K562 (cell line): Measurements from ENCODE around the gene CCM2. TPM values are rescaled to one million over a fixed set of nuclear protein-coding genes. Genes with fewer than 3 reads are reported as not detected.
"Not testable (repeated sequence)": the region's sequence is repeated elsewhere in the genome, so short reads cannot be mapped to it uniquely, and the experiment has no call there.

Experiments
- ATAC-seq: fragments of 200-7000 bp; cut with Tn5 transposase; 3 replicates; pipeline ENCODE4 v1.9.1; 2020; ENCODE audit warnings: moderate library complexity
- BruUV-seq: library from RNA; stranded (reverse); fragments of 400-500 nt; replicated peaks from 2 replicates; lab custom pipeline; 2021; lab: Mats Ljungman, UMichigan
- CTCF ChIA-PET: fragments of 300-600 bp; formaldehyde crosslinking; extraction: SDS; loops from one replicate; lab custom pipeline; 2021; ENCODE audit warnings: low intra/inter-chr PET ratio; lab: Yijun Ruan, JAX
- POLR2A ChIA-PET: fragments of 300-600, 350-650 bp; sonication (Branson Sonifier 250); formaldehyde crosslinking; extraction: SDS; loops from one replicate; lab custom pipeline; 2021; ENCODE audit warnings: antibody characterized with exemption, inconsistent platforms; lab: Yijun Ruan, JAX
- DNase-seq, 4 experiments: peaks; one replicate each; pipeline versions ENCODE4 v3.0.0 to v3.0.0-alpha.2; 2011 to 2018; ENCODE audit warnings: low spot score in 3 of 4, mixed read lengths in 3 of 4; ENCODE audit errors: extremely low read depth in 1 of 4
- FAIRE-seq: peaks from 2 replicates; lab custom pipeline; 2011; peaks lifted over from hg19 to GRCh38; lab: Jason Lieb, UNC
- H2AFZ ChIP-seq: 2 replicates; pipeline ENCODE4 v1.6.0; 2011; ENCODE audit warnings: low read depth, low read length, control low read depth, inconsistent platforms
- H3K27ac ChIP-seq: fragments of 200-600 bp; 3 replicates; pipeline ENCODE4 v1.8.0; 2011; ENCODE audit warnings: low read depth, mild to moderate bottlenecking, control low read depth, inconsistent platforms, low read length, moderate library complexity, mixed read lengths; ENCODE audit errors: extremely low read depth
- H3K27me3 ChIP-seq, 2 experiments: fragments of 300-600 bp in 1 of 2; 2 replicates in 1 of 2; 3 replicates in 1 of 2; pipeline versions ENCODE4 v1.6.0 to v1.8.0; 2011; ENCODE audit warnings: inconsistent platforms in 2 of 2, low read length in 2 of 2, mild to moderate bottlenecking in 1 of 2, mixed read lengths in 1 of 2, moderate library complexity in 1 of 2; ENCODE audit not compliant: control insufficient read depth in 2 of 2, insufficient read depth in 2 of 2
- H3K36me3 ChIP-seq: fragments of 300-600 bp; 3 replicates; pipeline ENCODE4 v1.8.0; 2011; ENCODE audit warnings: mild to moderate bottlenecking, low read length, inconsistent platforms; ENCODE audit not compliant: control insufficient read depth, insufficient read depth
- H3K4me1 ChIP-seq, 2 experiments: fragments of 200-600 bp in 1 of 2; replicated peaks in 1 of 2; 2 replicates in 1 of 2; 3 replicates in 1 of 2; pipeline versions ENCODE4 v1.5.1 to v1.8.0; 2011; ENCODE audit warnings: inconsistent platforms in 2 of 2, low read length in 2 of 2, mild to moderate bottlenecking in 1 of 2, mixed read lengths in 1 of 2, moderate library complexity in 1 of 2; ENCODE audit not compliant: control insufficient read depth in 2 of 2, insufficient read depth in 2 of 2
- H3K4me2 ChIP-seq: 2 replicates; pipeline ENCODE4 v1.6.1; 2011; ENCODE audit warnings: low read length, control low read depth, inconsistent platforms, mixed read lengths; ENCODE audit not compliant: insufficient read depth
- H3K4me3 ChIP-seq: fragments of 200-600 bp; sonication (generic), shearing (Covaris generic); 2 replicates; pipeline ENCODE4 v1.5.1; 2016; ENCODE audit warnings: control low read depth, inconsistent platforms
- H3K79me2 ChIP-seq: fragments of 200-600 bp; 3 replicates; pipeline ENCODE4 v1.8.0; 2011; ENCODE audit warnings: low read length, inconsistent platforms; ENCODE audit not compliant: control insufficient read depth, insufficient read depth
- H3K9ac ChIP-seq, 2 experiments: 2 replicates each; pipeline versions ENCODE4 v1.6.0 to v1.6.1; 2011; ENCODE audit warnings: low read depth in 2 of 2, low read length in 2 of 2, control low read depth in 1 of 2, inconsistent platforms in 1 of 2, mild to moderate bottlenecking in 1 of 2, mixed read lengths in 1 of 2; ENCODE audit not compliant: insufficient read depth in 1 of 2
- H3K9me1 ChIP-seq: one replicate; pipeline ENCODE4 v1.6.0; 2011; ENCODE audit warnings: inconsistent platforms, mild to moderate bottlenecking, low read length, moderate library complexity; ENCODE audit not compliant: control insufficient read depth, insufficient read depth
- H3K9me3 ChIP-seq: replicated peaks from 2 replicates; pipeline ENCODE4 v1.5.1; 2011; ENCODE audit warnings: low read depth, low read length, inconsistent platforms; ENCODE audit not compliant: control insufficient read depth, insufficient read depth
- H4K20me1 ChIP-seq: replicated peaks from 2 replicates; pipeline ENCODE4 v1.6.1; 2011; ENCODE audit warnings: low read length, inconsistent platforms, mixed read lengths; ENCODE audit not compliant: control insufficient read depth, insufficient read depth
- CREM ChIP-seq: IDR thresholded peaks from 2 replicates; pipeline ENCODE4 v1.6.1; 2014; ENCODE audit warnings: antibody characterized with exemption, low read depth
- CXXC5 ChIP-seq: fragments of 250-450 bp; sonication (Bioruptor Pico); IDR thresholded peaks from 2 replicates; pipeline ENCODE4 v1.8.0; 2022; ENCODE audit warnings: inconsistent platforms, mild to moderate bottlenecking, moderate library complexity
- ELF4 ChIP-seq: fragments of 450-650 bp; formaldehyde crosslinking; IDR thresholded peaks from 2 replicates; pipeline ENCODE4 v1.4.0; 2022; ENCODE audit warnings: missing genetic modification characterization
- EP300 ChIP-seq: IDR thresholded peaks from 2 replicates; pipeline ENCODE4 v1.6.1; 2012; ENCODE audit warnings: low read length, improper control_type of control experiment
- HOMEZ ChIP-seq: fragments of 250-450 bp; sonication (Bioruptor Pico); IDR thresholded peaks from 2 replicates; pipeline ENCODE4 v1.4.0; 2020; ENCODE audit warnings: mild to moderate bottlenecking, moderate library complexity
- LCOR ChIP-seq: sonication (generic); formaldehyde crosslinking; IDR thresholded peaks from 2 replicates; pipeline ENCODE4 v1.8.0; 2022; ENCODE audit warnings: mild to moderate bottlenecking, missing genetic modification reagents
- NCOR1 ChIP-seq: fragments of 450-650 bp; IDR thresholded peaks from 2 replicates; pipeline ENCODE4 v1.6.1; 2016; ENCODE audit warnings: mild to moderate bottlenecking, moderate library complexity
- NFRKB ChIP-seq: fragments of 450-650 bp; IDR thresholded peaks from 2 replicates; pipeline ENCODE4 v1.6.1; 2016; ENCODE audit warnings: low read depth
- RBFOX2 ChIP-seq: fragments of 200-400 bp; formaldehyde crosslinking; IDR thresholded peaks from 2 replicates; pipeline ENCODE4 v1.6.1; 2017; ENCODE audit warnings: low read depth, mild to moderate bottlenecking, low read length, moderate library complexity
- SMARCC2 ChIP-seq: fragments of 450-650 bp; IDR thresholded peaks from 2 replicates; pipeline ENCODE4 v1.6.1; 2017; ENCODE audit warnings: antibody characterized with exemption, moderate library complexity, mild to moderate bottlenecking, low read depth
- SOX6 ChIP-seq: fragments of 450-650 bp; IDR thresholded peaks from 2 replicates; pipeline ENCODE4 v1.6.1; 2014; ENCODE audit warnings: mild to moderate bottlenecking
- ZBTB7A ChIP-seq: IDR thresholded peaks from 2 replicates; pipeline ENCODE4 v1.6.1; 2011; ENCODE audit warnings: low read depth, mild to moderate bottlenecking, low read length, moderate library complexity, borderline replicate concordance; ENCODE audit not compliant: control insufficient read depth
- ZKSCAN3 ChIP-seq: fragments of 250-450 bp; sonication (Bioruptor Pico); IDR thresholded peaks from 2 replicates; pipeline ENCODE4 v1.4.0; 2020
- ZNF133 ChIP-seq: fragments of 250-450 bp; sonication (Bioruptor Pico); IDR thresholded peaks from 2 replicates; pipeline ENCODE4 v1.4.0; 2020; ENCODE audit warnings: mild to moderate bottlenecking
- ZNF398 ChIP-seq: fragments of 250-450 bp; sonication (Bioruptor Pico); IDR thresholded peaks from 2 replicates; pipeline ENCODE4 v1.8.0; 2021; ENCODE audit warnings: moderate library complexity, mild to moderate bottlenecking, inconsistent platforms
- ZNF644 ChIP-seq: fragments of 200-800 bp; sonication (Bioruptor generic); IDR thresholded peaks from 2 replicates; pipeline ENCODE4 v1.6.1; 2016; ENCODE audit warnings: low read depth, missing genetic modification characterization, missing compliant biosample characterization
- ZNF79 ChIP-seq: fragments of 250-450 bp; sonication (Bioruptor Pico); IDR thresholded peaks from 2 replicates; pipeline ENCODE4 v1.4.0; 2020; ENCODE audit warnings: low read depth, mild to moderate bottlenecking, moderate library complexity
- WGBS: fragments of 100-300 bp; shearing (Covaris generic); methylation state at CpG from one replicate; pipeline ENCODE4 v1.1.6; 2016; ENCODE audit warnings: low coverage, mixed read lengths; ENCODE audit not compliant: insufficient coverage; ENCODE audit errors: missing lambda C conversion rate; 5-methylcytosine and 5-hydroxymethylcytosine counted together
- in situ Hi-C: fragments of 300-500 bp; cut with MboI; formaldehyde crosslinking; loops from 4 replicates; pipeline ENCODE4 v1.15.0; 2018; ENCODE audit warnings: inconsistent platforms, mixed read lengths
- intact Hi-C: fragments of 100-400 bp; cut with micrococcal nuclease; formaldehyde crosslinking; loops from 2 replicates; pipeline ENCODE4 v1.14.2; 2022
- polyA plus RNA-seq, 8 experiments: library from polyadenylated mRNA; depleted of rRNA in 4 of 8; stranded (reverse) in 5 of 8; unstranded in 3 of 8; fragments of >200 nt; fragmentation: Nextera tagmentation in 2 of 8; fragmentation: Illumina TruSeq in 1 of 8; extraction: Ambion mirVana in 2 of 8; extraction: Trizol in 1 of 8; gene quantifications; 2 replicates each; pipeline versions ENCODE4 v1.2.1 to v1.2.3, GENCODE V29; 2011 to 2014; ENCODE audit warnings: inconsistent platforms in 1 of 8, missing spikeins in 1 of 8
- total RNA-seq, 7 experiments: library from RNA; depleted of rRNA in 6 of 7; stranded (reverse); fragments of >200 nt in 6 of 7; fragmentation: Illumina TruSeq in 2 of 7; extraction: Trizol in 2 of 7; gene quantifications; 2 replicates each; pipeline versions ENCODE4 v1.2.1 to v1.2.3, GENCODE V29; 2011 to 2021; ENCODE audit warnings: low replicate concordance in 1 of 7
- TF ChIP-seq, protein P1 (sequence below): fragments of 250-450 bp; sonication (Bioruptor Pico); IDR thresholded peaks from 2 replicates; pipeline ENCODE4 v1.8.0; 2021; ENCODE audit warnings: borderline replicate concordance, mild to moderate bottlenecking, moderate library complexity; ENCODE audit not compliant: poor library complexity, severe bottlenecking

CCM2 gene
- total and polyA plus RNA-seq, 9 of the 15 experiments (the other 6 are each of a cell fraction or from before 2014, with no cell fraction given) = 0.41 to 38.6 (median 25.9) TPM

DNA sequence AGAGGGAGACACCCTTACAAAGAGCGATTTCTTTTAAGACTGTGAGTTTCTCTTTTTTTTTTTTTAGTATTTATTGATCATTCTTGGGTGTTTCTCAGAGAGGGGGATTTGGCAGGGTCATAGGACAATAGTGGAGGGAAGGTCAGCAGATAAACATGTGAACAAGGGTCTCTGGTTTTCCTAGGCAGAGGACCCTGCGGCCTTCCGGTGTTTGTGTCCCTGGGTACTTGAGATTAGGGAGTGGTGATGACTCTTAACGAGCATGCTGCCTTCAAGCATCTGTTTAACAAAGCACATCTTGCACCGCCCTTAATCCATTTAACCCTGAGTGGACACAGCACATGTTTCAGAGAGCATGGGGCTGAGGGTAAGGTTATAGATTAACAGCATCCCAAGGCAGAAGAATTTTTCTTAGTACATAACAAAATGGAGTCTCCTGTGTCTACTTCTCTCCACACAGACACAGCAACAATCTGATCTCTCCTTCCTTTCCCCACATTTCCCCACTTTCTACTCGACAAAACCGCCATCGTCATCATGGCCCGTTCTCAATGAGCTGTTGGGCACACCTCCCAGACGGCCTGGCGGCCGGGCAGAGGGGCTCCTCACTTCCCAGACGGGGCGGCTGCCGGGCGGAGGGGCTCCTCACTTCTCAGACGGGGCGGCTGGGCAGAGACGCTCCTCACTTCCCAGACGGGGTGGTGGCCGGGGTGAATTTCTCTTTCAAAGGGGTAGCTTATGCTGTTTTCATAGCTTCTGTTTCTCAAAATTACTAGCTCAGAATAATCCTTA lies 7.8 kb upstream of the CCM2 start:
- H4K20me1 ChIP-seq, H3K4me3 ChIP-seq, H3K27me3 ChIP-seq, BruUV-seq, H3K9me3 ChIP-seq, CTCF ChIA-PET, H3K9me1 ChIP-seq, FAIRE-seq, H3K79me2 ChIP-seq, H3K4me2 ChIP-seq, ATAC-seq, in situ Hi-C loops, intact Hi-C loops, H3K36me3 ChIP-seq: not testable (repeated sequence)
- 40% methylated on average over 9 of the region's 21 CpGs for WGBS
- Histone ChIP-seq H2AFZ (peak overlapping the region; percentile 82), H3K4me1 (peaks cover 28 to 63% of the 10 kb centered on the region in 2 experiments), H3K27ac (peak overlapping the region; percentile 84), H3K9ac (peak overlapping the region in 1 of 2 experiments; percentile 59; a peak in 2 of 4 replicates)
- POLR2A ChIA-PET = interaction anchor here (0.6 to 1.0 kb wide), 3 partner anchors 10 to 119 kb away, joined by 3 read pairs; partner anchors contain the start of gene TBRG4
- DNase-seq = peak in 1 of 4 experiments; percentile 59
- TF ChIP-seq ZNF644 (tag) = peak; percentile 89; the same call in 1 of the 2 replicates
- 0 out of 2 replicates have a peak, but pooled peaks have one; percentile 33 for TF ChIP-seq ZKSCAN3 (CRISPR knock-in tag)
- TF ChIP-seq ELF4 (CRISPR knock-in tag) = peak; percentile 28; the same call in 1 of the 2 replicates
- TF ChIP-seq SOX6 = peak; percentile 78
- peak; percentile 84 for TF ChIP-seq CXXC5 (CRISPR knock-in tag)
- peak; percentile 41; the same call in 1 of the 2 replicates for TF ChIP-seq EP300
- peak; percentile 78; the same call in 1 of the 2 replicates for TF ChIP-seq ZNF133 (CRISPR knock-in tag)
- peak; percentile 81 for TF ChIP-seq NCOR1
- TF ChIP-seq ZNF398 (CRISPR knock-in tag) = peak; percentile 61
- TF ChIP-seq, protein P1, sequence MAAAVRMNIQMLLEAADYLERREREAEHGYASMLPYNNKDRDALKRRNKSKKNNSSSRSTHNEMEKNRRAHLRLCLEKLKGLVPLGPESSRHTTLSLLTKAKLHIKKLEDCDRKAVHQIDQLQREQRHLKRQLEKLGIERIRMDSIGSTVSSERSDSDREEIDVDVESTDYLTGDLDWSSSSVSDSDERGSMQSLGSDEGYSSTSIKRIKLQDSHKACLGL (CRISPR knock-in tag) = peak; percentile 22
- peak; percentile 84 for TF ChIP-seq NFRKB
- TF ChIP-seq HOMEZ (CRISPR knock-in tag) = peak; percentile 67; the same call in 1 of the 2 replicates
- TF ChIP-seq LCOR (CRISPR knock-in tag) = 0 out of 2 replicates have a peak, but pooled peaks have one; percentile 13
- peak; percentile 89 for TF ChIP-seq ZNF79
- TF ChIP-seq ZBTB7A = 0 out of 2 replicates have a peak, but pooled peaks have one; percentile 32
- peak; percentile 61; the same call in 1 of the 2 replicates for TF ChIP-seq SMARCC2
- peak; percentile 62 for TF ChIP-seq RBFOX2
- TF ChIP-seq CREM = 0 out of 2 replicates have a peak, but pooled peaks have one; percentile 10
